Measurements from ENCODE around the gene JAML. TPM values are rescaled to one million over a fixed set of nuclear protein-coding genes. Genes with fewer than 3 reads are reported as not detected.

The JAML gene
- total and polyA plus RNA-seq, 2 of the 8 experiments (the other 6 are each of a cell fraction or from before 2014, with no cell fraction given): 0.12 to 0.58 TPM

DNA sequence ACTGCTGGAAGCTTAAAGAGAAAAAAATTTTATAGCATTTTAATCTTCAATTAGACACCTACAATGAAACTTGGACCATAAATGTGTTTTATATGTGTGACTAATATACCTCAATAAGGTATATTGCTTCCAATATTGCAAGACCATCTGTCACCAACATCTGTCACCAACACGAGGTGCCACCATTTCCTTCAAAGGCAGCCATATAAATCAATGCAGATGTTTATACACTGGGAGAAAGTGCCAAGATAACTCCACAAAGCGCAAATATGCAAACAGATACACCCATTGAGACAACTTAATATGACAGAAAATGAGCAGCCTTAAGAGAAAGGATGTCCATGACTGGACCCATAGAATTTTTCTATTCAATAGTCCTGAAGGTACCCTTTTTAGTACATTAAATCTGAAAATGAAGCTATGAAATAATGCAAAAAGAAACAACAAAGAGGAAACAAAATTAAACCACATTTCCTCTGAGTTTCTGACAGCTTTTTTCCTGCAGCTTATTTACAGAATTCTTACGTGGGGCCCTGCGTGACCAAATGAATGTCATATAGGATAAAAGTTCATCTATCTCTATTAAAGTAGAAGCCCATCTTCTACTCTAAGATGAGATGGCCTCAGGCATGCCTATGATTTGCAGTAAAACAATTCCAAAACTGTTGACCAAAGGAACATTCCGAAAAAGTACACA lies 14.8 kb upstream of the JAML start:
- FAIRE-seq (no peak), DNase-seq (ENCODE audit: low read depth in 1 of 2, low spot score in 2 of 2) (no peak)
- no peak overlapping the region for H3K14ac ChIP-seq (ENCODE audit: insufficient read length)
- no peaks in the 10 kb centered on the region; the same call in 1 of the 2 replicates for H3K23me2 ChIP-seq (ENCODE audit: low read depth, low read length)
- H3K4me1 ChIP-seq (replicated peaks in 1 of 4; ENCODE audit: control insufficient read depth in 3 of 4, insufficient read depth in 4 of 4, low read length in 3 of 4): peaks cover 0 to 6% (median 0%) of the 10 kb centered on the region in 4 experiments; a peak in 4 of 7 replicates
- POLR2A ChIA-PET (ENCODE audit: partially characterized antibody): interaction anchor here (0.7 to 1.2 kb wide), 3 partner anchors 15 to 490 kb away, joined by 3 read pairs; no protein-coding TSS in a partner anchor
- H2BK120ac ChIP-seq (replicated peaks; ENCODE audit: low read depth, low read length): no peak overlapping the region
- no peak overlapping the region for H3K4me3 ChIP-seq (ENCODE audit: extremely low read depth in 1 of 4, insufficient read depth in 2 of 4, low read depth in 3 of 4, low read length in 4 of 4)
- H3K56ac ChIP-seq (replicated peaks; ENCODE audit: insufficient read length, low read depth, low read length): no peak overlapping the region
- H3K4me2 ChIP-seq (ENCODE audit: insufficient read depth in 1 of 2, low read depth in 2 of 2, low read length in 2 of 2): no peak overlapping the region
- H2BK5ac ChIP-seq (ENCODE audit: low read depth, low read length): no peak overlapping the region
- H2BK20ac ChIP-seq (ENCODE audit: low read length): no peak overlapping the region
- H3K79me2 ChIP-seq (ENCODE audit: control insufficient read depth in 1 of 2, insufficient read depth in 2 of 2, low read length in 2 of 2): no peaks in the 10 kb centered on the region
- H4K20me1 ChIP-seq (replicated peaks in 1 of 2; ENCODE audit: control insufficient read depth in 1 of 2, insufficient read depth in 2 of 2, low read length in 2 of 2): no peaks in the 10 kb centered on the region
- no peaks in the 10 kb centered on the region for H3K36me3 ChIP-seq (ENCODE audit: control insufficient read depth in 2 of 4, insufficient read depth in 4 of 4, low read length in 3 of 4)
- no peak overlapping the region for H2AK5ac ChIP-seq (ENCODE audit: low read depth, low read length)
- no peak overlapping the region for H3K4ac ChIP-seq (replicated peaks; ENCODE audit: insufficient read length, low read depth, low read length)
- no peak overlapping the region for H4K8ac ChIP-seq (ENCODE audit: extremely low read depth, insufficient read depth, low read length)
- H3K9ac ChIP-seq (replicated peaks in 1 of 4; ENCODE audit: extremely low read depth in 1 of 4, low read depth in 3 of 4, low read length in 3 of 4): no peak overlapping the region
- no peak overlapping the region for H2BK12ac ChIP-seq (ENCODE audit: low read depth, low read length)
- no peak overlapping the region for H2BK15ac ChIP-seq (ENCODE audit: low read length)
- no peak overlapping the region for H2AFZ ChIP-seq (ENCODE audit: low read length)
- H3K9me3 ChIP-seq (ENCODE audit: insufficient read depth in 2 of 2, low read depth in 1 of 2, low read length in 1 of 2): no peaks in the 10 kb centered on the region
- H3K27me3 ChIP-seq (replicated peaks in 1 of 4; ENCODE audit: control insufficient read depth in 3 of 4, extremely low read depth in 1 of 4, insufficient read depth in 3 of 4, low read length in 3 of 4): no peaks in the 10 kb centered on the region
- no peak overlapping the region for H3K23ac ChIP-seq (ENCODE audit: insufficient read length)
- H3K79me1 ChIP-seq (ENCODE audit: low read depth, low read length): no peaks in the 10 kb centered on the region
- CTCF ChIA-PET (ENCODE audit: partially characterized antibody): interaction anchor here (0.6 to 2.7 kb wide), 5 partner anchors 16 to 56 kb away, joined by 3 to 8 read pairs (median 4); no protein-coding TSS in a partner anchor
- no peak overlapping the region for H4K5ac ChIP-seq (ENCODE audit: insufficient read length, low read depth, low read length)
- WGBS, 2 experiments (ENCODE audit: extremely low coverage in 1 of 2, insufficient coverage in 1 of 2, insufficient read length in 1 of 2, insufficient replicate concordance in 2 of 2, low coverage in 1 of 2, low lambda C conversion rate in 2 of 2, missing lambda C conversion rate in 1 of 2): 90% methylated on average over 5 of the region's 5 CpGs; no CpG with 5 or more reads in 1 of the 2 experiments
- H3K18ac ChIP-seq (ENCODE audit: extremely low read depth, low read length): no peak overlapping the region
- H3K27ac ChIP-seq (ENCODE audit: low read depth, low read length): no peak overlapping the region
- no peak overlapping the region for H4K91ac ChIP-seq (replicated peaks; ENCODE audit: insufficient read length, low read length)
- TF ChIP-seq SRF (IDR thresholded peaks at IDR 0.05; ENCODE audit: low read depth, low read length) (no peak), HDAC6 (IDR thresholded peaks at IDR 0.05; ENCODE audit: low read depth, low read length) (no peak), CREB1 (IDR thresholded peaks at IDR 0.05) (no peak), SIN3A (conservative IDR thresholded peaks at IDR 0.05 in 1 of 2, IDR thresholded peaks at IDR 0.05 in 1 of 2; ENCODE audit: low read depth in 1 of 2, low read length in 2 of 2) (no peak), MAFK (IDR thresholded peaks at IDR 0.05; ENCODE audit: low read depth, low read length) (no peak), ATF2 (IDR thresholded peaks at IDR 0.05; ENCODE audit: low read length) (no peak), TAF1 (IDR thresholded peaks at IDR 0.05; ENCODE audit: low read depth, low read length) (no peak)
- TF ChIP-seq, protein P1, sequence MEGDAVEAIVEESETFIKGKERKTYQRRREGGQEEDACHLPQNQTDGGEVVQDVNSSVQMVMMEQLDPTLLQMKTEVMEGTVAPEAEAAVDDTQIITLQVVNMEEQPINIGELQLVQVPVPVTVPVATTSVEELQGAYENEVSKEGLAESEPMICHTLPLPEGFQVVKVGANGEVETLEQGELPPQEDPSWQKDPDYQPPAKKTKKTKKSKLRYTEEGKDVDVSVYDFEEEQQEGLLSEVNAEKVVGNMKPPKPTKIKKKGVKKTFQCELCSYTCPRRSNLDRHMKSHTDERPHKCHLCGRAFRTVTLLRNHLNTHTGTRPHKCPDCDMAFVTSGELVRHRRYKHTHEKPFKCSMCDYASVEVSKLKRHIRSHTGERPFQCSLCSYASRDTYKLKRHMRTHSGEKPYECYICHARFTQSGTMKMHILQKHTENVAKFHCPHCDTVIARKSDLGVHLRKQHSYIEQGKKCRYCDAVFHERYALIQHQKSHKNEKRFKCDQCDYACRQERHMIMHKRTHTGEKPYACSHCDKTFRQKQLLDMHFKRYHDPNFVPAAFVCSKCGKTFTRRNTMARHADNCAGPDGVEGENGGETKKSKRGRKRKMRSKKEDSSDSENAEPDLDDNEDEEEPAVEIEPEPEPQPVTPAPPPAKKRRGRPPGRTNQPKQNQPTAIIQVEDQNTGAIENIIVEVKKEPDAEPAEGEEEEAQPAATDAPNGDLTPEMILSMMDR (IDR thresholded peaks at IDR 0.05; ENCODE audit: control extremely low read depth in 1 of 3, insufficient read depth in 1 of 3, low read depth in 1 of 3, low read length in 3 of 3): no peak

Measured in H1 (cell line).